Measurements from ENCODE around the gene TPH2. TPM values are rescaled to one million over a fixed set of nuclear protein-coding genes. Genes with fewer than 3 reads are reported as not detected.

The TPH2 gene
- total and polyA plus RNA-seq, 2 of the 13 experiments (the other 11 are each of a cell fraction or from before 2014, with no cell fraction given): not detected

GRCh38 chr12:71938728-71939385 lies at the start of gene TPH2 (continued):
- TF ChIP-seq ZNF333 (CRISPR knock-in tag; IDR thresholded peaks at IDR 0.05; ENCODE audit: borderline replicate concordance) (0 out of 2 replicates have a peak, but pooled peaks have one; percentile 59), ZBTB4 (CRISPR knock-in tag; IDR thresholded peaks at IDR 0.05; ENCODE audit: borderline replicate concordance) (no peak), NRL (CRISPR knock-in tag; IDR thresholded peaks at IDR 0.05; ENCODE audit: borderline replicate concordance) (no peak), DZIP1 (CRISPR knock-in tag; IDR thresholded peaks at IDR 0.05) (no peak), NFIB (CRISPR knock-in tag; IDR thresholded peaks at IDR 0.05; ENCODE audit: borderline replicate concordance) (no peak), NFATC3 (CRISPR knock-in tag; IDR thresholded peaks at IDR 0.05) (no peak), CBX2 (IDR thresholded peaks at IDR 0.05; ENCODE audit: low read depth, low read length) (no peak), CBX2 (CRISPR knock-in tag; IDR thresholded peaks at IDR 0.05; ENCODE audit: low read depth) (no peak), ELF1 (CRISPR knock-in tag; IDR thresholded peaks at IDR 0.05) (0 out of 2 replicates have a peak, but pooled peaks have one; percentile 17), ZNF572 (CRISPR knock-in tag; IDR thresholded peaks at IDR 0.05) (no peak), FOXO4 (CRISPR knock-in tag; conservative IDR thresholded peaks at IDR 0.05) (no peak), ATF6 (CRISPR knock-in tag; conservative IDR thresholded peaks at IDR 0.05) (0 out of 2 replicates have a peak, but pooled peaks have one; percentile 80), MXD1 (CRISPR knock-in tag; IDR thresholded peaks at IDR 0.05) (peak; percentile 74; the same call in 1 of the 2 replicates), ZNF775 (CRISPR knock-in tag; IDR thresholded peaks at IDR 0.05; ENCODE audit: borderline replicate concordance) (no peak), PHF8 (CRISPR knock-in tag; IDR thresholded peaks at IDR 0.05) (no peak), TBL1XR1 (IDR thresholded peaks at IDR 0.05; ENCODE audit: borderline replicate concordance, low read length, partially characterized antibody) (no peak), YEATS2 (CRISPR knock-in tag; IDR thresholded peaks at IDR 0.05; ENCODE audit: borderline replicate concordance) (no peak), ESRRA (CRISPR knock-in tag; IDR thresholded peaks at IDR 0.05; ENCODE audit: low read depth) (no peak), SNAPC2 (CRISPR knock-in tag; IDR thresholded peaks at IDR 0.05) (0 out of 2 replicates have a peak, but pooled peaks have one; percentile 55), CBFB (CRISPR knock-in tag; IDR thresholded peaks at IDR 0.05) (no peak)

Data from HepG2 (cell line).